ENCODE data around the gene EBP. TPM values are rescaled to one million over a fixed set of nuclear protein-coding genes. Genes with fewer than 3 reads are reported as not detected.

EBP gene
- polyA plus RNA-seq, 6 donors from 2014 or later = 54.3 to 83.5 (median 64.1) TPM

GRCh38 chrX:48480142-48480541 lies 41.5 kb upstream of the EBP start:
- no peaks in the 10 kb centered on the region for H3K27me3 Mint-ChIP-seq
- H3K9me3 Mint-ChIP-seq = peaks cover 0 to 4% (median 0%) of the 10 kb centered on the region in 7 donors
- H3K27ac Mint-ChIP-seq = peak overlapping the region in 2 of 6 donors; percentile 8 to 61
- H3K4me3 Mint-ChIP-seq = no peak overlapping the region
- H3K4me1 Mint-ChIP-seq = peaks cover 25 to 29% (median 27%) of the 10 kb centered on the region in 3 donors
- peaks cover 0 to 9% of the 10 kb centered on the region in 2 donors for H3K36me3 Mint-ChIP-seq
- no peak for DNase-seq
- no peak for ATAC-seq (ENCODE audit: low read depth in 2 of 2)

GRCh38 chrX:48480583-48480982 lies 41.0 kb upstream of the EBP start:
- peaks cover 0 to 9% of the 10 kb centered on the region in 2 donors for H3K36me3 Mint-ChIP-seq
- H3K4me1 Mint-ChIP-seq = peaks cover 23 to 29% (median 25%) of the 10 kb centered on the region in 3 donors
- peaks cover 0 to 4% (median 0%) of the 10 kb centered on the region in 7 donors for H3K9me3 Mint-ChIP-seq
- ATAC-seq (ENCODE audit: low read depth in 2 of 2) (no peak), DNase-seq (no peak)
- no peaks in the 10 kb centered on the region for H3K27me3 Mint-ChIP-seq
- no peak overlapping the region for H3K27ac Mint-ChIP-seq
- H3K4me3 Mint-ChIP-seq = no peak overlapping the region

- Mint-ChIP-seq H3K27ac (no peak overlapping the region), H3K27me3 (no peaks in the 10 kb centered on the region), H3K36me3 (peaks cover 0 to 9% of the 10 kb centered on the region in 2 donors), H3K9me3 (peaks cover 0 to 4% (median 0%) of the 10 kb centered on the region in 7 donors), H3K4me1 (peaks cover 8 to 13% (median 9%) of the 10 kb centered on the region in 3 donors), H3K4me3 (no peak overlapping the region)
- no peak for ATAC-seq (ENCODE audit: low read depth in 2 of 2)
- DNase-seq = no peak
Measured at GRCh38 chrX:48482526-48482925, 39.1 kb upstream of the EBP start.

- ATAC-seq (ENCODE audit: low read depth in 2 of 2) (no peak), DNase-seq (no peak)
- no peaks in the 10 kb centered on the region for H3K9me3 Mint-ChIP-seq
- no peaks in the 10 kb centered on the region for H3K36me3 Mint-ChIP-seq
- H3K4me1 Mint-ChIP-seq = no peaks in the 10 kb centered on the region
- no peaks in the 10 kb centered on the region for H3K27me3 Mint-ChIP-seq
- H3K27ac Mint-ChIP-seq = peak overlapping the region in 1 of 6 donors; percentile 24
- no peak overlapping the region for H3K4me3 Mint-ChIP-seq
Measured at GRCh38 chrX:48487362-48487798, 34.2 kb upstream of the EBP start.

GRCh38 chrX:48488034-48488433 lies 33.6 kb upstream of the EBP start:
- no peak for DNase-seq
- H3K36me3 Mint-ChIP-seq = no peaks in the 10 kb centered on the region
- no peak for ATAC-seq (ENCODE audit: low read depth in 2 of 2)
- no peak overlapping the region for H3K4me3 Mint-ChIP-seq
- no peaks in the 10 kb centered on the region for H3K9me3 Mint-ChIP-seq
- H3K27me3 Mint-ChIP-seq = no peaks in the 10 kb centered on the region
- H3K4me1 Mint-ChIP-seq = no peaks in the 10 kb centered on the region
- H3K27ac Mint-ChIP-seq = no peak overlapping the region

GRCh38 chrX:48489296-48489695 lies 32.3 kb upstream of the EBP start:
- Mint-ChIP-seq H3K36me3 (no peaks in the 10 kb centered on the region), H3K9me3 (no peaks in the 10 kb centered on the region), H3K27ac (no peak overlapping the region), H3K4me3 (no peak overlapping the region), H3K27me3 (no peaks in the 10 kb centered on the region), H3K4me1 (no peaks in the 10 kb centered on the region)
- no peak for DNase-seq
- no peak for ATAC-seq (ENCODE audit: low read depth in 2 of 2)

GRCh38 chrX:48489892-48490291 lies 31.7 kb upstream of the EBP start:
- Mint-ChIP-seq H3K36me3 (no peaks in the 10 kb centered on the region), H3K27ac (no peak overlapping the region), H3K27me3 (no peaks in the 10 kb centered on the region), H3K9me3 (no peaks in the 10 kb centered on the region), H3K4me3 (no peak overlapping the region), H3K4me1 (no peaks in the 10 kb centered on the region)
- DNase-seq (no peak), ATAC-seq (ENCODE audit: low read depth in 2 of 2) (no peak)

GRCh38 chrX:48490661-48491060 lies 30.9 kb upstream of the EBP start:
- H3K27me3 Mint-ChIP-seq = no peaks in the 10 kb centered on the region
- DNase-seq = no peak
- no peak overlapping the region for H3K4me3 Mint-ChIP-seq
- ATAC-seq (ENCODE audit: low read depth in 2 of 2) = no peak
- no peaks in the 10 kb centered on the region for H3K9me3 Mint-ChIP-seq
- H3K36me3 Mint-ChIP-seq = no peaks in the 10 kb centered on the region
- no peak overlapping the region for H3K27ac Mint-ChIP-seq
- no peaks in the 10 kb centered on the region for H3K4me1 Mint-ChIP-seq

- no peaks in the 10 kb centered on the region for H3K4me1 Mint-ChIP-seq
Measured at GRCh38 chrX:48491809-48492208, 29.8 kb upstream of the EBP start.

GRCh38 chrX:48492293-48492910 lies 29.2 kb upstream of the EBP start:
- Mint-ChIP-seq H3K27me3 (peaks cover 0 to 5% (median 0%) of the 10 kb centered on the region in 3 donors), H3K36me3 (no peaks in the 10 kb centered on the region), H3K4me3 (no peak overlapping the region), H3K4me1 (no peaks in the 10 kb centered on the region), H3K9me3 (peaks cover 0 to 2% (median 0%) of the 10 kb centered on the region in 7 donors), H3K27ac (peak overlapping the region in 1 of 6 donors; percentile 34)
- ATAC-seq (ENCODE audit: low read depth in 2 of 2) (no peak), DNase-seq (no peak)

More at GRCh38 chrX:48491809-48492208, 29.8 kb upstream of the EBP start:
- DNase-seq (no peak), ATAC-seq (ENCODE audit: low read depth in 2 of 2) (no peak)
- H3K36me3 Mint-ChIP-seq = no peaks in the 10 kb centered on the region
- H3K27me3 Mint-ChIP-seq = peaks cover 0 to 5% (median 0%) of the 10 kb centered on the region in 3 donors
- peaks cover 0 to 1% (median 0%) of the 10 kb centered on the region in 7 donors for H3K9me3 Mint-ChIP-seq
- H3K4me3 Mint-ChIP-seq = no peak overlapping the region
- H3K27ac Mint-ChIP-seq = no peak overlapping the region

GRCh38 chrX:48493890-48494364 lies 27.7 kb upstream of the EBP start:
- peaks cover 0 to 2% (median 0%) of the 10 kb centered on the region in 7 donors for H3K9me3 Mint-ChIP-seq
- DNase-seq (no peak), ATAC-seq (ENCODE audit: low read depth in 2 of 2) (no peak)
- H3K27me3 Mint-ChIP-seq = peaks cover 0 to 5% (median 0%) of the 10 kb centered on the region in 3 donors
- no peak overlapping the region for H3K4me3 Mint-ChIP-seq
- H3K4me1 Mint-ChIP-seq = no peaks in the 10 kb centered on the region
- no peaks in the 10 kb centered on the region for H3K36me3 Mint-ChIP-seq
- H3K27ac Mint-ChIP-seq = no peak overlapping the region

- Mint-ChIP-seq H3K4me3 (no peak overlapping the region), H3K9me3 (peaks cover 0 to 2% (median 0%) of the 10 kb centered on the region in 7 donors), H3K4me1 (no peaks in the 10 kb centered on the region), H3K27me3 (peaks cover 0 to 5% (median 0%) of the 10 kb centered on the region in 3 donors), H3K36me3 (no peaks in the 10 kb centered on the region), H3K27ac (no peak overlapping the region)
- no peak for DNase-seq
- ATAC-seq (ENCODE audit: low read depth in 2 of 2) = no peak
Measured at GRCh38 chrX:48496660-48497059, 24.9 kb upstream of the EBP start.

- H3K36me3 Mint-ChIP-seq = no peaks in the 10 kb centered on the region
- peaks cover 0 to 2% (median 0%) of the 10 kb centered on the region in 7 donors for H3K9me3 Mint-ChIP-seq
- H3K4me1 Mint-ChIP-seq = no peaks in the 10 kb centered on the region
- H3K4me3 Mint-ChIP-seq = no peak overlapping the region
- DNase-seq = no peak
- peaks cover 0 to 5% (median 0%) of the 10 kb centered on the region in 3 donors for H3K27me3 Mint-ChIP-seq
- H3K27ac Mint-ChIP-seq = no peak overlapping the region
- no peak for ATAC-seq (ENCODE audit: low read depth in 2 of 2)
Measured at GRCh38 chrX:48497871-48498270, 23.7 kb upstream of the EBP start.

- Mint-ChIP-seq H3K27me3 (peaks cover 0 to 9% (median 0%) of the 10 kb centered on the region in 3 donors), H3K36me3 (no peaks in the 10 kb centered on the region), H3K9me3 (peaks cover 0 to 2% (median 0%) of the 10 kb centered on the region in 7 donors), H3K4me3 (no peak overlapping the region), H3K27ac (peak overlapping the region in 1 of 6 donors; percentile 29), H3K4me1 (no peaks in the 10 kb centered on the region)
- DNase-seq (no peak), ATAC-seq (ENCODE audit: low read depth in 2 of 2) (no peak)
Measured at GRCh38 chrX:48498374-48498809, 23.2 kb upstream of the EBP start.
